H54 (cell line): Measurements from ENCODE around the gene ATG7.

ENCODE experiments used
- DNase-seq: peaks from one replicate; pipeline ENCODE4 v3.0.0; 2011; ENCODE audit warnings: low spot score, mixed read lengths; ENCODE audit not compliant: insufficient read length
- FAIRE-seq: peaks from 3 replicates; lab custom pipeline; 2011; peaks lifted over from hg19 to GRCh38; lab: Jason Lieb, UNC
- POLR2A ChIP-seq: IDR thresholded peaks from 2 replicates; pipeline ENCODE4 v1.6.1; 2011; ENCODE audit warnings: low read depth, mild to moderate bottlenecking, low read length

The ATG7 gene

GRCh38 chr3:11275926-11276325, 3.7 kb downstream of the ATG7 start:
- no peak for FAIRE-seq
- DNase-seq: no peak
- TF ChIP-seq POLR2A: no peak

GRCh38 chr3:11276901-11277300, 4.7 kb downstream of the ATG7 start:
- DNase-seq (no peak), FAIRE-seq (no peak)
- TF ChIP-seq POLR2A: no peak

GRCh38 chr3:11282250-11283138, 10.3 kb downstream of the ATG7 start:
- no peak for FAIRE-seq
- no peak for TF ChIP-seq POLR2A
- no peak for DNase-seq

- FAIRE-seq: no peak
- TF ChIP-seq POLR2A: no peak
- DNase-seq: no peak
Measured at GRCh38 chr3:11283139-11283475, 10.9 kb downstream of the ATG7 start.

GRCh38 chr3:11284011-11284410, 11.8 kb downstream of the ATG7 start:
- no peak for TF ChIP-seq POLR2A
- no peak for DNase-seq
- no peak for FAIRE-seq

GRCh38 chr3:11285471-11285870, 13.3 kb downstream of the ATG7 start:
- DNase-seq: no peak
- TF ChIP-seq POLR2A: no peak
- no peak for FAIRE-seq

GRCh38 chr3:11287404-11287803, 15.2 kb downstream of the ATG7 start:
- no peak for TF ChIP-seq POLR2A
- FAIRE-seq (no peak), DNase-seq (no peak)

GRCh38 chr3:11288021-11288491, 15.9 kb downstream of the ATG7 start:
- FAIRE-seq: no peak
- TF ChIP-seq POLR2A: no peak
- no peak for DNase-seq

GRCh38 chr3:11288786-11289637, 16.8 kb downstream of the ATG7 start:
- peak; percentile 28 for DNase-seq
- no peak for TF ChIP-seq POLR2A
- peak; percentile 87 for FAIRE-seq

GRCh38 chr3:11289864-11290263, 17.7 kb downstream of the ATG7 start:
- no peak for FAIRE-seq
- DNase-seq: no peak
- no peak for TF ChIP-seq POLR2A

- FAIRE-seq: no peak
- no peak for DNase-seq
- TF ChIP-seq POLR2A: no peak
Measured at GRCh38 chr3:11290743-11291680, 18.8 kb downstream of the ATG7 start.

- no peak for DNase-seq
- no peak for FAIRE-seq
- TF ChIP-seq POLR2A: no peak
Measured at GRCh38 chr3:11291808-11292207, 19.6 kb downstream of the ATG7 start.

- DNase-seq (no peak), FAIRE-seq (no peak)
- TF ChIP-seq POLR2A: no peak
Measured at GRCh38 chr3:11297126-11297525, 24.9 kb downstream of the ATG7 start.
